IMR-90 (cell line): Measurements from ENCODE around the gene ATXN7L3. TPM values are rescaled to one million over a fixed set of nuclear protein-coding genes. Genes with fewer than 3 reads are reported as not detected.

Experiments
- ATAC-seq: fragments of 200-7000 bp; cut with Tn5 transposase; 2 replicates; pipeline ENCODE4 v1.9.1; 2020; ENCODE audit warnings: low read depth, mild to moderate bottlenecking, moderate library complexity
- BruUV-seq: library from RNA; stranded (reverse); fragments of 400-500 nt; replicated peaks from 2 replicates; lab custom pipeline; 2021; lab: Mats Ljungman, UMichigan
- CTCF ChIA-PET: fragments of 300-600 bp; formaldehyde crosslinking; extraction: SDS; loops from one replicate; lab custom pipeline; 2021; ENCODE audit warnings: antibody characterized with exemption; lab: Yijun Ruan, JAX
- POLR2A ChIA-PET: fragments of 300-600 bp; sonication (Branson Sonifier 250); formaldehyde crosslinking; loops from one replicate; lab custom pipeline; 2022; ENCODE audit warnings: antibody characterized with exemption; ENCODE audit not compliant: unreplicated experiment; lab: Charles Lee
- DNase-seq: peaks from one replicate; pipeline ENCODE4 v3.0.0; 2013
- H2AFZ ChIP-seq: replicated peaks from 2 replicates; pipeline ENCODE3; 2013; ENCODE audit warnings: low read length, mild to moderate bottlenecking; ENCODE audit not compliant: poor library complexity
- H2AK5ac ChIP-seq: 2 replicates; pipeline ENCODE4 v1.6.1; 2013; ENCODE audit warnings: low read depth, low read length, inconsistent platforms
- H2AK9ac ChIP-seq: replicated peaks from 2 replicates; pipeline ENCODE3; 2013; ENCODE audit warnings: mild to moderate bottlenecking, low read depth, low read length, moderate library complexity; ENCODE audit not compliant: poor library complexity
- H2BK120ac ChIP-seq: 2 replicates; pipeline ENCODE4 v1.6.1; 2013; ENCODE audit warnings: low read depth, low read length, inconsistent platforms
- H2BK15ac ChIP-seq: 3 replicates; pipeline ENCODE4 v1.6.1; 2013; ENCODE audit warnings: low read depth, low read length, inconsistent platforms
- H2BK20ac ChIP-seq: 2 replicates; pipeline ENCODE4 v1.6.1; 2013; ENCODE audit warnings: low read depth, mild to moderate bottlenecking, inconsistent platforms, low read length, moderate library complexity
- H2BK5ac ChIP-seq: 2 replicates; pipeline ENCODE4 v1.6.1; 2013; ENCODE audit warnings: mild to moderate bottlenecking, low read depth, low read length, inconsistent platforms; ENCODE audit not compliant: poor library complexity, severe bottlenecking
- H3K14ac ChIP-seq: replicated peaks from 2 replicates; pipeline ENCODE4 v1.6.1; 2013; ENCODE audit warnings: low read depth, low read length, inconsistent platforms
- H3K18ac ChIP-seq: 2 replicates; pipeline ENCODE4 v1.6.1; 2013; ENCODE audit warnings: low read depth, low read length, control low read depth
- H3K23ac ChIP-seq: 2 replicates; pipeline ENCODE4 v1.6.1; 2013; ENCODE audit warnings: low read depth, low read length, inconsistent platforms
- H3K27ac ChIP-seq: 2 replicates; pipeline ENCODE4 v1.5.1; 2013; ENCODE audit warnings: mild to moderate bottlenecking, control low read depth, low read length; ENCODE audit not compliant: insufficient read depth
- H3K27me3 ChIP-seq: 2 replicates; pipeline ENCODE4 v1.6.1; 2013; ENCODE audit warnings: low read length; ENCODE audit not compliant: control insufficient read depth, insufficient read depth
- H3K36me3 ChIP-seq: 2 replicates; pipeline ENCODE4 v1.6.1; 2013; ENCODE audit warnings: low read length, mixed read lengths; ENCODE audit not compliant: control insufficient read depth, insufficient read depth
- H3K4ac ChIP-seq: 2 replicates; pipeline ENCODE4 v1.6.1; 2013; ENCODE audit warnings: low read depth, low read length, inconsistent platforms
- H3K4me1 ChIP-seq: 2 replicates; pipeline ENCODE4 v1.6.1; 2013; ENCODE audit warnings: low read length, mixed read lengths; ENCODE audit not compliant: control insufficient read depth, insufficient read depth
- H3K4me2 ChIP-seq: 2 replicates; pipeline ENCODE4 v1.6.1; 2013; ENCODE audit warnings: low read depth, mild to moderate bottlenecking, control low read depth, low read length, moderate library complexity
- H3K4me3 ChIP-seq: 2 replicates; pipeline ENCODE4 v1.5.1; 2013; ENCODE audit warnings: low read depth, mild to moderate bottlenecking, control low read depth, low read length, moderate library complexity; ENCODE audit not compliant: insufficient read depth
- H3K56ac ChIP-seq: 2 replicates; pipeline ENCODE4 v1.6.1; 2013; ENCODE audit warnings: low read length, inconsistent platforms; ENCODE audit not compliant: insufficient read depth; ENCODE audit errors: extremely low read depth
- H3K79me1 ChIP-seq, 2 experiments: 2 replicates each; pipeline ENCODE4 v1.6.1; 2013; ENCODE audit warnings: low read length in 2 of 2, inconsistent platforms in 1 of 2, low read depth in 1 of 2
- H3K9ac ChIP-seq: 2 replicates; pipeline ENCODE4 v1.6.1; 2013; ENCODE audit warnings: low read depth, low read length, control low read depth
- H3K9me1 ChIP-seq: 2 replicates; pipeline ENCODE4 v1.6.1; 2013; ENCODE audit warnings: low read length, inconsistent platforms; ENCODE audit not compliant: insufficient read depth
- H3K9me3 ChIP-seq: 2 replicates; pipeline ENCODE4 v1.6.1; 2013; ENCODE audit warnings: low read length; ENCODE audit not compliant: control insufficient read depth, insufficient read depth
- H4K20me1 ChIP-seq: 2 replicates; pipeline ENCODE4 v1.6.1; 2013; ENCODE audit warnings: low read length, inconsistent platforms; ENCODE audit not compliant: insufficient read depth
- H4K5ac ChIP-seq: 2 replicates; pipeline ENCODE4 v1.6.1; 2013; ENCODE audit warnings: mild to moderate bottlenecking, low read depth, low read length, control low read depth
- H4K8ac ChIP-seq, 2 experiments: 2 replicates each; pipeline ENCODE4 v1.6.1; 2013; ENCODE audit warnings: low read depth in 2 of 2, low read length in 2 of 2, control low read depth in 1 of 2, inconsistent platforms in 1 of 2
- H4K91ac ChIP-seq: 2 replicates; pipeline ENCODE4 v1.6.1; 2013; ENCODE audit warnings: low read depth, low read length, inconsistent platforms; ENCODE audit not compliant: insufficient read depth
- BHLHE40 ChIP-seq: fragments of 150-350 bp; IDR thresholded peaks from 2 replicates; pipeline ENCODE4 v1.6.1; 2016; ENCODE audit warnings: mild to moderate bottlenecking, low read depth, low read length
- CEBPB ChIP-seq: IDR thresholded peaks from 2 replicates; pipeline ENCODE4 v1.6.1; 2012; ENCODE audit warnings: low read depth, low read length, improper control_type of control experiment
- ELK1 ChIP-seq: fragments of 150-350 bp; IDR thresholded peaks from 2 replicates; pipeline ENCODE4 v1.6.1; 2016; ENCODE audit warnings: low read depth, mild to moderate bottlenecking, low read length, moderate library complexity, borderline replicate concordance
- FOS ChIP-seq: fragments of 150-350 bp; IDR thresholded peaks from 2 replicates; pipeline ENCODE4 v1.6.1; 2016; ENCODE audit warnings: low read depth, low read length
- MAFK ChIP-seq: IDR thresholded peaks from 2 replicates; pipeline ENCODE4 v1.6.1; 2012; ENCODE audit warnings: low read depth, low read length, improper control_type of control experiment
- MAZ ChIP-seq: IDR thresholded peaks from 2 replicates; pipeline ENCODE4 v1.6.1; 2012; ENCODE audit warnings: low read depth, mild to moderate bottlenecking, low read length, improper control_type of control experiment, moderate library complexity, borderline replicate concordance
- MXI1 ChIP-seq: IDR thresholded peaks from 2 replicates; pipeline ENCODE4 v1.6.1; 2012; ENCODE audit warnings: low read depth, mild to moderate bottlenecking, low read length, moderate library complexity, borderline replicate concordance
- NFE2L2 ChIP-seq: fragments of 150-350 bp; IDR thresholded peaks from 2 replicates; pipeline ENCODE4 v1.6.1; 2016; ENCODE audit warnings: low read depth, mild to moderate bottlenecking, low read length
- POLR2A ChIP-seq: IDR thresholded peaks from 2 replicates; pipeline ENCODE4 v1.6.1; 2012; ENCODE audit warnings: mild to moderate bottlenecking, low read depth, low read length
- RCOR1 ChIP-seq: IDR thresholded peaks from 2 replicates; pipeline ENCODE4 v1.6.1; 2012; ENCODE audit warnings: mild to moderate bottlenecking, low read length, improper control_type of control experiment; ENCODE audit not compliant: insufficient replicate concordance
- SMC3 ChIP-seq: fragments of 150-350 bp; IDR thresholded peaks from 2 replicates; pipeline ENCODE4 v1.6.1; 2016; ENCODE audit warnings: low read depth, mild to moderate bottlenecking, antibody characterized with exemption, low read length, moderate library complexity
- WGBS, 2 experiments: methylation state at CpG; one replicate each; pipeline versions ENCODE4 v1.1.5 to v1.1.7; 2013; ENCODE audit warnings: missing lambda C conversion rate in 2 of 2; ENCODE audit not compliant: insufficient read length in 1 of 2; ENCODE audit errors: extremely low coverage in 2 of 2; 5-methylcytosine and 5-hydroxymethylcytosine counted together
- dilution Hi-C: fragments of 300-500 bp; cut with HindIII; formaldehyde crosslinking; loops from one replicate; pipeline ENCODE4 v1.14.3; 2018; ENCODE audit warnings: low sequenced_read_pairs; ENCODE audit not compliant: unreplicated experiment
- in situ Hi-C: fragments of 300-500 bp; cut with MboI; formaldehyde crosslinking; loops from 3 replicates; pipeline ENCODE4 v1.14.3; 2019; ENCODE audit warnings: low sequenced_read_pairs, inconsistent platforms, mixed read lengths
- intact Hi-C: fragments of 100-400 bp; cut with micrococcal nuclease; formaldehyde crosslinking; loops from 2 replicates; pipeline ENCODE4 v1.10.0; 2022
- polyA plus RNA-seq, 3 experiments: library from polyadenylated mRNA; depleted of rRNA; stranded (reverse); fragments of >200 nt; gene quantifications; 2 replicates each; pipeline ENCODE4 v1.2.3, GENCODE V29; 2012; ENCODE audit warnings: low replicate concordance in 1 of 3
- total RNA-seq: library from RNA; depleted of rRNA; stranded (reverse); fragments of >200 nt; gene quantifications from 2 replicates; pipeline ENCODE4 v1.2.3, GENCODE V29; 2012
- TF ChIP-seq, protein P1 (sequence below): fragments of 150-350 bp; IDR thresholded peaks from 2 replicates; pipeline ENCODE4 v1.6.1; 2017; ENCODE audit warnings: mild to moderate bottlenecking, antibody characterized with exemption, low read length, low read depth
- TF ChIP-seq, protein P2 (sequence below): conservative IDR thresholded peaks from 2 replicates; pipeline ENCODE4 v1.5.1; 2012; ENCODE audit warnings: mild to moderate bottlenecking, low read depth, low read length, improper control_type of control experiment

The ATXN7L3 gene
- total and polyA plus RNA-seq, 2 of the 4 experiments (the other 2 are of a cell fraction): 17.2 to 40.9 TPM

- H3K4me3 ChIP-seq: no peak overlapping the region
- H3K9ac ChIP-seq: no peak overlapping the region
- no peak overlapping the region for H3K4me2 ChIP-seq
- 98% methylated on average over 9 of the region's 15 CpGs; no CpG with 5 or more reads in 1 of the 2 experiments for WGBS, 2 experiments
- peak; percentile 25 for DNase-seq
- H2BK15ac ChIP-seq: no peak overlapping the region
- no peak for ATAC-seq
- no peak overlapping the region for H2AFZ ChIP-seq
- intact Hi-C loops (loop anchor here (5.0 to 10.0 kb wide), 2 partner anchors 115 to 377 kb away; partner anchors contain the start of gene CFAP97D1), dilution Hi-C loops (no loop called here), in situ Hi-C loops (loop anchor here (10.0 kb wide), 1 partner anchor 215 kb away; the partner anchor contains the start of gene PPY)
- H2AK9ac ChIP-seq: peak overlapping the region; percentile 51
- no peak overlapping the region for H2BK120ac ChIP-seq
- H4K8ac ChIP-seq: no peak overlapping the region
- H3K18ac ChIP-seq: no peak overlapping the region
- H2AK5ac ChIP-seq: no peak overlapping the region
- H3K9me3 ChIP-seq: no peaks in the 10 kb centered on the region
- no peak overlapping the region for H3K27ac ChIP-seq
- no peaks in the 10 kb centered on the region for H3K27me3 ChIP-seq
- no TSS peak for BruUV-seq
- H4K20me1 ChIP-seq: no peaks in the 10 kb centered on the region
- peaks cover 5% of the 10 kb centered on the region; the same call in 1 of the 2 replicates for H3K36me3 ChIP-seq
- H4K91ac ChIP-seq: no peak overlapping the region
- H3K4ac ChIP-seq: no peak overlapping the region
- H3K56ac ChIP-seq: no peak overlapping the region
- H2BK5ac ChIP-seq: no peak overlapping the region
- no peak overlapping the region for H2BK20ac ChIP-seq
- no peak overlapping the region for H3K23ac ChIP-seq
- peaks cover under 1% of the 10 kb centered on the region; the same call in 1 of the 2 replicates for H3K9me1 ChIP-seq
- no peak overlapping the region for H4K5ac ChIP-seq
- no peak overlapping the region for H3K14ac ChIP-seq
- CTCF ChIA-PET: interaction anchor here (2.5 kb wide), 1 partner anchor 9 kb away, joined by 10 read pairs; no protein-coding TSS in a partner anchor
- peaks cover 3% of the 10 kb centered on the region; the same call in 1 of the 2 replicates for H3K4me1 ChIP-seq
- no peak for TF ChIP-seq SMC3
- TF ChIP-seq NFE2L2: no peak
- TF ChIP-seq BHLHE40: peak; percentile 68; the same call in 1 of the 2 replicates
- TF ChIP-seq MAFK: peak; percentile 82
- TF ChIP-seq POLR2A: no peak
- TF ChIP-seq MAZ: no peak
- TF ChIP-seq, protein P1, sequence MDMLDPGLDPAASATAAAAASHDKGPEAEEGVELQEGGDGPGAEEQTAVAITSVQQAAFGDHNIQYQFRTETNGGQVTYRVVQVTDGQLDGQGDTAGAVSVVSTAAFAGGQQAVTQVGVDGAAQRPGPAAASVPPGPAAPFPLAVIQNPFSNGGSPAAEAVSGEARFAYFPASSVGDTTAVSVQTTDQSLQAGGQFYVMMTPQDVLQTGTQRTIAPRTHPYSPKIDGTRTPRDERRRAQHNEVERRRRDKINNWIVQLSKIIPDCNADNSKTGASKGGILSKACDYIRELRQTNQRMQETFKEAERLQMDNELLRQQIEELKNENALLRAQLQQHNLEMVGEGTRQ: peak; percentile 66
- no peak for TF ChIP-seq ELK1
- TF ChIP-seq, protein P2, sequence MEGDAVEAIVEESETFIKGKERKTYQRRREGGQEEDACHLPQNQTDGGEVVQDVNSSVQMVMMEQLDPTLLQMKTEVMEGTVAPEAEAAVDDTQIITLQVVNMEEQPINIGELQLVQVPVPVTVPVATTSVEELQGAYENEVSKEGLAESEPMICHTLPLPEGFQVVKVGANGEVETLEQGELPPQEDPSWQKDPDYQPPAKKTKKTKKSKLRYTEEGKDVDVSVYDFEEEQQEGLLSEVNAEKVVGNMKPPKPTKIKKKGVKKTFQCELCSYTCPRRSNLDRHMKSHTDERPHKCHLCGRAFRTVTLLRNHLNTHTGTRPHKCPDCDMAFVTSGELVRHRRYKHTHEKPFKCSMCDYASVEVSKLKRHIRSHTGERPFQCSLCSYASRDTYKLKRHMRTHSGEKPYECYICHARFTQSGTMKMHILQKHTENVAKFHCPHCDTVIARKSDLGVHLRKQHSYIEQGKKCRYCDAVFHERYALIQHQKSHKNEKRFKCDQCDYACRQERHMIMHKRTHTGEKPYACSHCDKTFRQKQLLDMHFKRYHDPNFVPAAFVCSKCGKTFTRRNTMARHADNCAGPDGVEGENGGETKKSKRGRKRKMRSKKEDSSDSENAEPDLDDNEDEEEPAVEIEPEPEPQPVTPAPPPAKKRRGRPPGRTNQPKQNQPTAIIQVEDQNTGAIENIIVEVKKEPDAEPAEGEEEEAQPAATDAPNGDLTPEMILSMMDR: no peak
- no peak for TF ChIP-seq CEBPB
- TF ChIP-seq MXI1: no peak
- no peak for TF ChIP-seq FOS
- no peak for TF ChIP-seq RCOR1
- POLR2A ChIA-PET: no interaction called here
- H3K79me1 ChIP-seq: peaks cover 0 to 10% of the 10 kb centered on the region in 2 experiments; a peak in 2 of 4 replicates
Measured at GRCh38 chr17:44159519-44160210, 40.0 kb downstream of the ATXN7L3 start.
